RWPE2 (cell line): ENCODE measurements around the gene CD1B.
"Not testable (repeated sequence)": the region's sequence is repeated elsewhere in the genome, so short reads cannot be mapped to it uniquely, and the experiment has no call there.

ENCODE experiments used
- ATAC-seq: fragments of 200-7000 bp; cut with Tn5 transposase; 3 replicates; pipeline ENCODE4 v1.9.1; 2021; ENCODE audit warnings: low read depth
- DNase-seq: peaks from one replicate; pipeline ENCODE4 v3.0.0-alpha.2; 2020; ENCODE audit warnings: low spot score
- H3K27ac ChIP-seq: fragments of 450-650 bp; 2 replicates; pipeline ENCODE4 v1.5.1; 2017; ENCODE audit warnings: mild to moderate bottlenecking; ENCODE audit not compliant: poor library complexity, severe bottlenecking
- H3K27me3 ChIP-seq: fragments of 250-450 bp; sonication (Bioruptor Pico); 2 replicates; pipeline ENCODE4 v1.5.1; 2021; ENCODE audit warnings: mild to moderate bottlenecking, moderate library complexity; ENCODE audit not compliant: insufficient read depth, poor library complexity, severe bottlenecking
- H3K36me3 ChIP-seq: fragments of 250-450 bp; sonication (Bioruptor Pico); 2 replicates; pipeline ENCODE4 v1.5.1; 2020; ENCODE audit warnings: low read depth, mild to moderate bottlenecking, moderate library complexity
- H3K4me1 ChIP-seq: fragments of 250-450 bp; sonication (Bioruptor Pico); 2 replicates; pipeline ENCODE4 v1.5.1; 2021; ENCODE audit warnings: mild to moderate bottlenecking, moderate library complexity; ENCODE audit not compliant: insufficient read depth, poor library complexity, severe bottlenecking
- H3K4me3 ChIP-seq: fragments of 250-450 bp; sonication (Bioruptor Pico); 2 replicates; pipeline ENCODE4 v1.5.1; 2021; ENCODE audit warnings: mild to moderate bottlenecking, moderate library complexity; ENCODE audit not compliant: severe bottlenecking
- H3K9me3 ChIP-seq: fragments of 250-450 bp; sonication (Bioruptor Pico); 2 replicates; pipeline ENCODE4 v1.5.1; 2021; ENCODE audit warnings: mild to moderate bottlenecking, moderate library complexity; ENCODE audit not compliant: severe bottlenecking
- TF ChIP-seq, protein P1 (sequence below): fragments of 450-650 bp; IDR thresholded peaks from one replicate; pipeline ENCODE4 v1.5.1; 2017; ENCODE audit warnings: mild to moderate bottlenecking, moderate library complexity; ENCODE audit not compliant: poor library complexity, severe bottlenecking

CD1B gene

DNA sequence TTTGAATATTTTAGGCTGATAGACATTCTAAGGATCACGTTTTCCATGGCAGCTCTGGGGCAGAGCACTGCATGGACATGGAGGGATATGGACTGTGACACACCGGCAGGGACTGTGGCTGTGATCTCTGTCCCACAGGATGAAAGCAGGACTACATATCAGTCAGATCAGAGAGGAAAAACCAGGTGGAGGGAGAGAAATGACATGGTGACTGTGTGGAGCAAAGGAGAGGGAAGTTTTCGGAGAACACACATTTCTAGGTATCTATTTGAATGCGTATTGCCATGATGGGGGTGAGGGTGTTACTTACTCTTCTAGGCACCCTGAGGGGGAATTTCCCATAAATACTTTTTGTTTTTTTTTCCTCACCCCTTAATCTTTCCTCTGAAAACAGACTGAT lies 44.8 kb downstream of the CD1B start:
- H3K27me3 ChIP-seq = no peaks in the 10 kb centered on the region
- H3K27ac ChIP-seq = no peak overlapping the region
- TF ChIP-seq, protein P1, sequence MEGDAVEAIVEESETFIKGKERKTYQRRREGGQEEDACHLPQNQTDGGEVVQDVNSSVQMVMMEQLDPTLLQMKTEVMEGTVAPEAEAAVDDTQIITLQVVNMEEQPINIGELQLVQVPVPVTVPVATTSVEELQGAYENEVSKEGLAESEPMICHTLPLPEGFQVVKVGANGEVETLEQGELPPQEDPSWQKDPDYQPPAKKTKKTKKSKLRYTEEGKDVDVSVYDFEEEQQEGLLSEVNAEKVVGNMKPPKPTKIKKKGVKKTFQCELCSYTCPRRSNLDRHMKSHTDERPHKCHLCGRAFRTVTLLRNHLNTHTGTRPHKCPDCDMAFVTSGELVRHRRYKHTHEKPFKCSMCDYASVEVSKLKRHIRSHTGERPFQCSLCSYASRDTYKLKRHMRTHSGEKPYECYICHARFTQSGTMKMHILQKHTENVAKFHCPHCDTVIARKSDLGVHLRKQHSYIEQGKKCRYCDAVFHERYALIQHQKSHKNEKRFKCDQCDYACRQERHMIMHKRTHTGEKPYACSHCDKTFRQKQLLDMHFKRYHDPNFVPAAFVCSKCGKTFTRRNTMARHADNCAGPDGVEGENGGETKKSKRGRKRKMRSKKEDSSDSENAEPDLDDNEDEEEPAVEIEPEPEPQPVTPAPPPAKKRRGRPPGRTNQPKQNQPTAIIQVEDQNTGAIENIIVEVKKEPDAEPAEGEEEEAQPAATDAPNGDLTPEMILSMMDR = no peak
- DNase-seq = no peak
- H3K4me1 ChIP-seq = no peaks in the 10 kb centered on the region
- no peak overlapping the region for H3K4me3 ChIP-seq
- no peak for ATAC-seq
- no peaks in the 10 kb centered on the region for H3K36me3 ChIP-seq
- no peaks in the 10 kb centered on the region for H3K9me3 ChIP-seq

DNA sequence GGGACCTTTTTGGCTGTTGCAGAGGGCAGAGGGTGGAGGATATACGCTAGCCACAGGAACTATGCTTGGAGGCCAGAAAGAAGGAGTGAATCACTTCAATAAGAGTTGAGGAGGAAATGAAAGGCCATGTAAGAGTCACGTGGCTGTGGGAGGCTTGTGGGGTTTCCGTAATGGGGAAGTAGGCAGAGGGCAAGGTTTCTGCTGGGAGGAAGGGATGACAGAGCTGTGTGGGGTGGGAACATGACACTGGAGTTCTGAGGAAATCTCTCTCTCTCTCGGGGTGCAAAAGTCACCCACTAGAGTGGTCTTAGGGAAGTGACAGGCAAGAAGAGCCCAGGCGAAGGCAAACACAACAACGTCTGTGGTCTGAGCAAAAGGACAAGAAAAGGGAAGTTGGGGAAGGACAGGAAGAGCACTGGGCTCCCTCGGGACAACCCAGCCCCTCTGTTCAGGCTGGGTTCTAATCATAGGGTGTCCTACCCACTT lies 45.5 kb downstream of the CD1B start:
- H3K36me3 ChIP-seq = no peaks in the 10 kb centered on the region
- TF ChIP-seq, protein P1 = no peak
- H3K27ac ChIP-seq = no peak overlapping the region
- DNase-seq (no peak), ATAC-seq (no peak)
- no peaks in the 10 kb centered on the region for H3K4me1 ChIP-seq
- H3K27me3 ChIP-seq = no peaks in the 10 kb centered on the region
- H3K9me3 ChIP-seq = no peaks in the 10 kb centered on the region
- H3K4me3 ChIP-seq = no peak overlapping the region

DNA sequence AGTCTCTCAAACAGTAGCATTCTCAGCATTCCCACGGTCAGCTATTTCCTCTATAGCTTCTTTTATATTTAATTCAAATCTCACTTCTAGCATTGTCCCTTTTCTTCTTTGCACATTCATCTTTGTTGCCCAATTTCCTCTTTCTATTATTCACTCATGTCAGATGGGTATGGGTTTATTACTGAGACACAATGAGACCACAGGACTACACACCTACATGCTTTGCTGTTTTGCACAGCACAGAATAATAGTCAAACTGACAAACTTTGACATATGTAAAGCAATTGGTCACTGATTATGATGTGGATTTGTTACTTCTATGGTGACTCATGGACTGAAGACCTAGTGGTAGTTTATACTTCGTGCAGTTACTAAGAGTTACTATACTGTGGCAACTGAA lies 47.4 kb downstream of the CD1B start:
- no peaks in the 10 kb centered on the region for H3K36me3 ChIP-seq
- TF ChIP-seq, protein P1 = no peak
- H3K9me3 ChIP-seq = no peaks in the 10 kb centered on the region
- ATAC-seq (no peak), DNase-seq (no peak)
- no peak overlapping the region for H3K27ac ChIP-seq
- H3K4me1 ChIP-seq = no peaks in the 10 kb centered on the region
- no peaks in the 10 kb centered on the region for H3K27me3 ChIP-seq
- no peak overlapping the region for H3K4me3 ChIP-seq

DNA sequence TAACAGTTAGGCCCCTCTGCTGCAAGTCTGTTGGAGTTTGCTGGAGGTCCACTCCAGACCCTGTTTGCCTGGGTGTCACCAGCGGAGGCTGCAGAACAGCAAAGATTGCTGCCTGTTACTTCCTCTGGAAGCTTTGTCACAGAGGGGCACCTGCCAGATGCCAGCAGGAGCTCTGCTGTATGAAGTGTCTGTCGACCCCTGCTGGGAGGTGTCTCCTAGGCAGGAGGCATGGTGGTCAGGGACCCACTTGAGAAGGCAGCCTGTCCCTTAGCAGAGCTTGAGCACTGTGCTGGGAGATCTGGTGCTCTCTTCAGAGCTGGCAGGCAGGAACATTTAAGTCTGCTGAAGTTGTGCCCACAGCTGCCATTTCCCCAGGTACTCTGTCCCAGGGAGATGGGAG lies 48.9 kb downstream of the CD1B start:
- not testable (repeated sequence) for DNase-seq, H3K27me3 ChIP-seq, H3K36me3 ChIP-seq, ATAC-seq, H3K4me3 ChIP-seq, H3K27ac ChIP-seq, H3K4me1 ChIP-seq, H3K9me3 ChIP-seq
